CD4-positive, alpha-beta T cell (primary cell): ENCODE results near the gene USPL1. TPM values are rescaled to one million over a fixed set of nuclear protein-coding genes. Genes with fewer than 3 reads are reported as not detected.
A peak's percentile ranks its signal among the peaks of the same experiment; 100 is the strongest.

Experiments used
- ATAC-seq: fragments of 200-7000 bp; cut with Tn5 transposase; one replicate; pipeline ENCODE4 v1.10.0; 2022; ENCODE audit warnings: mild to moderate bottlenecking; ENCODE audit not compliant: poor library complexity
- CTCF ChIA-PET: fragments of 350-600 bp; sonication (Branson Sonifier 250); formaldehyde crosslinking; loops from one replicate; lab custom pipeline; 2021; ENCODE audit warnings: antibody characterized with exemption, inconsistent platforms; lab: Charles Lee
- POLR2A ChIA-PET: fragments of 350-600 bp; sonication (Branson Sonifier 250); formaldehyde crosslinking; loops from one replicate; lab custom pipeline; 2021; ENCODE audit warnings: antibody characterized with exemption, inconsistent platforms; lab: Charles Lee
- DNase-seq, 14 experiments: peaks; one replicate each; pipeline ENCODE4 v3.0.0-alpha.2; 2013 to 2020; ENCODE audit warnings: mixed read lengths in 2 of 14
- H3K27ac ChIP-seq, 2 donors: one replicate each; pipeline versions ENCODE4 v1.5.1 to v1.7.0; 2013; ENCODE audit warnings: low read length in 2 of 2, low read depth in 1 of 2, mild to moderate bottlenecking in 1 of 2
- H3K27me3 ChIP-seq, 2 experiments: 1 replicate in 1 of 2; 2 replicates in 1 of 2; pipeline versions ENCODE4 v1.6.1 to v1.7.0; 2013; ENCODE audit warnings: low read length in 2 of 2, control low read depth in 1 of 2, mild to moderate bottlenecking in 1 of 2, moderate library complexity in 1 of 2; ENCODE audit not compliant: insufficient read depth in 2 of 2, control insufficient read depth in 1 of 2
- H3K36me3 ChIP-seq: one replicate; pipeline ENCODE4 v1.6.1; 2013; ENCODE audit warnings: low read length, control low read depth; ENCODE audit not compliant: insufficient read depth
- H3K4me1 ChIP-seq: one replicate; pipeline ENCODE4 v1.6.1; 2013; ENCODE audit warnings: low read length, control low read depth; ENCODE audit not compliant: insufficient read depth
- H3K4me3 ChIP-seq: one replicate; pipeline ENCODE4 v1.5.1; 2013; ENCODE audit warnings: mild to moderate bottlenecking, low read length, moderate library complexity
- H3K9me3 ChIP-seq, 2 experiments: 1 replicate in 1 of 2; 2 replicates in 1 of 2; pipeline versions ENCODE4 v1.6.1 to v1.7.0; 2013; ENCODE audit warnings: low read length in 2 of 2, mild to moderate bottlenecking in 2 of 2, control low read depth in 1 of 2, moderate library complexity in 1 of 2; ENCODE audit not compliant: control insufficient read depth in 1 of 2, insufficient read depth in 1 of 2
- H3K27ac Mint-ChIP-seq: one replicate; pipeline ENCODE4 v1.8.0; 2020; ENCODE audit warnings: mixed read lengths
- H3K27me3 Mint-ChIP-seq: one replicate; pipeline ENCODE4 v1.8.0; 2021; ENCODE audit warnings: mixed read lengths
- H3K36me3 Mint-ChIP-seq: one replicate; pipeline ENCODE4 v1.8.0; 2021; ENCODE audit warnings: low read depth, mixed read lengths
- H3K4me1 Mint-ChIP-seq: one replicate; pipeline ENCODE4 v1.8.0; 2021; ENCODE audit warnings: low read depth, mixed read lengths
- H3K4me3 Mint-ChIP-seq: one replicate; pipeline ENCODE4 v1.8.0; 2020; ENCODE audit warnings: mild to moderate bottlenecking, mixed read lengths
- H3K9me3 Mint-ChIP-seq: one replicate; pipeline ENCODE4 v1.8.0; 2020; ENCODE audit warnings: mixed read lengths
- intact Hi-C, 2 experiments: fragments of 100-400 bp; cut with DNase I in 1 of 2; cut with micrococcal nuclease in 1 of 2; formaldehyde crosslinking; loops; one replicate each; pipeline versions ENCODE4 v1.15.1 to v1.9.0; 2023 to 2025; cut with DNase I, micrococcal nuclease
- total RNA-seq, 174 experiments: library from RNA in 2 of 174; stranded (reverse) in 2 of 174; gene quantifications; one replicate each; pipeline ENCODE4 v1.2.3 and lab custom pipeline; 2021 to 2026
- TF ChIP-seq, protein P1 (sequence below): fragments of 200-600 bp; IDR thresholded peaks from one replicate; pipeline ENCODE4 v1.8.0; 2022; ENCODE audit warnings: antibody characterized with exemption, mild to moderate bottlenecking

The USPL1 gene
- total RNA-seq, 2 experiments from 2014 or later = 41.2 to 42.0 TPM

DNA sequence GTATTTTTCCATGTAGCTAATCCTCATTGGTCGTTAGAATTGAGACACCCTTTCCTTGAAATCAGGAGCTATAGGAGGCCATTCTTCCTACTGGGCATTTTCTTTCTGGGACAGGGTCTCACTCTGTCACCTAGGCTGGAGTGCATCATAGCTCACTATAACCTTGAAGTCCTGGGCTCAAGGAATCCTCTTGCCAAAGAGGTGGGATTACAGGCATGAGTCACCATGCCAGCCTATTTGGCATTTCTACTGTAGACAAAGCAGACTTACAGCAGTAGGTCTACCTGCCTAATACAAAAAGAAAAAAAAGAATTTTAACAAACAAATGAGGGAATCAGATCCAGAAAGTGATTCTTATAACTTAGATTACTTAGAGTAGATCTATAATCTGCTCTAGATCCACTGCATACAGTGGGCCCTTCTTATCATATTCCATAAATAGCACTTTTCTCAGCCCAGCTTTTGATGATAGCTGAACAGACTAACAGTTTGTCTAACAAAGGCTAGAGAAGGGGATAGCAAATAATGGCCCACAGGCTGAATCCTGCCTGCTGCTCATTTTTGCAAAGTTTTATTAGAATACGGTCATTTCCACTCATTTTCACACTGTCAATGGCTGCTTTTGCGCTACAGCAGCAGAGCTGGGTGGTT lies 36.7 kb upstream of the USPL1 start:
- intact Hi-C loops = no loop called here
- H3K27ac ChIP-seq = no peak overlapping the region
- H3K36me3 Mint-ChIP-seq = no peaks in the 10 kb centered on the region
- no peaks in the 10 kb centered on the region for H3K36me3 ChIP-seq
- H3K27me3 ChIP-seq = no peaks in the 10 kb centered on the region
- TF ChIP-seq, protein P1, sequence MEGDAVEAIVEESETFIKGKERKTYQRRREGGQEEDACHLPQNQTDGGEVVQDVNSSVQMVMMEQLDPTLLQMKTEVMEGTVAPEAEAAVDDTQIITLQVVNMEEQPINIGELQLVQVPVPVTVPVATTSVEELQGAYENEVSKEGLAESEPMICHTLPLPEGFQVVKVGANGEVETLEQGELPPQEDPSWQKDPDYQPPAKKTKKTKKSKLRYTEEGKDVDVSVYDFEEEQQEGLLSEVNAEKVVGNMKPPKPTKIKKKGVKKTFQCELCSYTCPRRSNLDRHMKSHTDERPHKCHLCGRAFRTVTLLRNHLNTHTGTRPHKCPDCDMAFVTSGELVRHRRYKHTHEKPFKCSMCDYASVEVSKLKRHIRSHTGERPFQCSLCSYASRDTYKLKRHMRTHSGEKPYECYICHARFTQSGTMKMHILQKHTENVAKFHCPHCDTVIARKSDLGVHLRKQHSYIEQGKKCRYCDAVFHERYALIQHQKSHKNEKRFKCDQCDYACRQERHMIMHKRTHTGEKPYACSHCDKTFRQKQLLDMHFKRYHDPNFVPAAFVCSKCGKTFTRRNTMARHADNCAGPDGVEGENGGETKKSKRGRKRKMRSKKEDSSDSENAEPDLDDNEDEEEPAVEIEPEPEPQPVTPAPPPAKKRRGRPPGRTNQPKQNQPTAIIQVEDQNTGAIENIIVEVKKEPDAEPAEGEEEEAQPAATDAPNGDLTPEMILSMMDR = no peak
- ATAC-seq (no peak), DNase-seq (no peak)
- no peaks in the 10 kb centered on the region for H3K9me3 ChIP-seq
- H3K27me3 Mint-ChIP-seq = no peaks in the 10 kb centered on the region
- H3K4me3 ChIP-seq = no peak overlapping the region
- ChIA-PET POLR2A (interaction anchor here (0.7 to 3.0 kb wide), 3 partner anchors 36 to 449 kb away, joined by 3 to 14 read pairs (median 3); partner anchors contain the start of gene USPL1), CTCF (interaction anchor here (1.5 to 1.9 kb wide), 3 partner anchors 30 to 449 kb away, joined by 3 to 11 read pairs (median 3); no protein-coding TSS in a partner anchor)
- peaks cover 22% of the 10 kb centered on the region for H3K4me1 Mint-ChIP-seq
- H3K27ac Mint-ChIP-seq = no peak overlapping the region
- peaks cover 15% of the 10 kb centered on the region for H3K4me1 ChIP-seq
- no peak overlapping the region for H3K4me3 Mint-ChIP-seq
- no peaks in the 10 kb centered on the region for H3K9me3 Mint-ChIP-seq

DNA sequence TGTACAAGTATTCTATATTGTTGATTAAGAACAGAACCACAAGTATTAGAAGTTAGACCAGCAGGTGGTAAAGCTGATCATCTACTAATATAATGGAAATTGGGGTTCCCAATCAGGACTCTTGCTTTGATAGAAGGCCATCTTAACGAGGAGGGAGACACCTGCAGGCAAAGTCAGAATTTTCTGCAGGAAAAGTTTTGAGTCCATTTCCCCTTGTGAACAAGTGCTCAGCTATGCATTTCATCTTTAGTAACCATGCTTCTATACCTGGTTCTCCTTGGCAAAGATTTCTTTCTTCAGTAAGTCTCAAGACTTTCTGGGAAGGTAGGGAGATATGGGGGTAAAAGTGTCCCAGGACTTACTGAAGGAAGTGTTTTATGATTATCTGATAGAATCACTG lies 36.1 kb upstream of the USPL1 start:
- POLR2A ChIA-PET = interaction anchor here (0.8 to 3.0 kb wide), 3 partner anchors 31 to 187 kb away, joined by 3 to 14 read pairs (median 3); partner anchors contain the start of gene USPL1

DNA sequence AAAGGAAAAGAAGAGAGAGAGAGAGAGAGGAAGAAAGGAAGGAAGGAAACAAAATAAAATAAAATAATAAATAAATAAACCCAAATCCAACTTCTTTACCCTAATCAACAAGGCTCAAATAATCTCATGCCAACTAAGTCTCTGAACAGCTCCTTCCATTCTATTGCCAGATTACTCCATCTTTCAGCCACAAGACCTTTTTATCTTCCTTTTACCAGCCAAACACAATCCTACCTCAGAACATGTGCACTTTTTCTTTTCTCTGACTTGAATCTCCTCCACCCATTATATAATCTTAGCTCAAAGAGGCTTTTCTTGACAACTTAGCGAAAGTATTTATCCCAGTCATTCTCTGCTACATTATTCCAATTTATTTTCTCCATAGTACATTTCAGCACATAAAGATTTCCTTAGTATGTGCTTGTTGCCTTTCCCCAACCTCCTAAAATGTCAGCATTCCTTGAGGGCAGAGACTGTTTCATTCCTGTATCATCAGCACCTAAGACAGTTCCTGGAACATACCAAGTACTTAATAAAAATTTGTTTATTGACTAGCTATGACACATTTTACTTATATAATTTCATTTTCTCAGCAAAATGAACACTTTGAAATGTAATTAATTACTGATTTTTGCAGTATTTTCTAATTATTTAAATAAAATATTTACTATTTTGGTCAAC lies 33.5 kb upstream of the USPL1 start:
- TF ChIP-seq, protein P1 = no peak
- Histone ChIP-seq H3K36me3 (no peaks in the 10 kb centered on the region), H3K4me1 (no peaks in the 10 kb centered on the region), H3K27ac (no peak overlapping the region), H3K27me3 (no peaks in the 10 kb centered on the region), H3K9me3 (no peaks in the 10 kb centered on the region), H3K4me3 (no peak overlapping the region)
- H3K4me3 Mint-ChIP-seq = no peak overlapping the region
- no peak for DNase-seq
- CTCF ChIA-PET = no interaction called here
- POLR2A ChIA-PET = interaction anchor here (1.3 to 3.0 kb wide), 2 partner anchors 13 to 33 kb away, joined by 5 to 14 read pairs; partner anchors contain the start of gene USPL1
- no peaks in the 10 kb centered on the region for H3K9me3 Mint-ChIP-seq
- no peaks in the 10 kb centered on the region for H3K4me1 Mint-ChIP-seq
- ATAC-seq = no peak
- no peaks in the 10 kb centered on the region for H3K27me3 Mint-ChIP-seq
- H3K36me3 Mint-ChIP-seq = no peaks in the 10 kb centered on the region
- H3K27ac Mint-ChIP-seq = no peak overlapping the region
- intact Hi-C loops = no loop called here

More for the DNA sequence above, 36.1 kb upstream of the USPL1 start:
- Mint-ChIP-seq H3K27me3 (no peaks in the 10 kb centered on the region), H3K9me3 (no peaks in the 10 kb centered on the region), H3K36me3 (no peaks in the 10 kb centered on the region), H3K27ac (no peak overlapping the region), H3K4me1 (peaks cover 18% of the 10 kb centered on the region), H3K4me3 (no peak overlapping the region)
- H3K4me3 ChIP-seq = no peak overlapping the region
- no peak overlapping the region for H3K27ac ChIP-seq
- no peaks in the 10 kb centered on the region for H3K27me3 ChIP-seq
- CTCF ChIA-PET = interaction anchor here (1.5 to 1.9 kb wide), 3 partner anchors 30 to 449 kb away, joined by 3 to 11 read pairs (median 3); no protein-coding TSS in a partner anchor
- H3K4me1 ChIP-seq = peaks cover 10% of the 10 kb centered on the region
- intact Hi-C loops = no loop called here
- no peaks in the 10 kb centered on the region for H3K36me3 ChIP-seq
- DNase-seq (peak in 4 of 14 experiments; percentile 47 to 57 (median 48)), ATAC-seq (no peak)
- no peaks in the 10 kb centered on the region for H3K9me3 ChIP-seq
- TF ChIP-seq, protein P1 = peak; percentile 28
